Kidney (tissue), 14 donors: ENCODE data around the gene SLC44A4. TPM values are rescaled to one million over a fixed set of nuclear protein-coding genes. Genes with fewer than 3 reads are reported as not detected.

Experiments
- DNase-seq, 5 donors: peaks; one replicate each; pipeline ENCODE4 v3.0.0-alpha.2; 2013 to 2020
- FAIRE-seq: peaks from 2 replicates; lab custom pipeline; 2012; peaks lifted over from hg19 to GRCh38; lab: Jason Lieb, UNC
- H3K27ac ChIP-seq, 2 donors: one replicate each; pipeline ENCODE4 v1.7.0; 2013; ENCODE audit warnings: low read depth in 2 of 2, low read length in 2 of 2, inconsistent platforms in 1 of 2
- H3K27me3 ChIP-seq: one replicate; pipeline ENCODE4 v1.7.1; 2013; ENCODE audit warnings: low read length, inconsistent platforms; ENCODE audit not compliant: control insufficient read depth, insufficient read depth
- H3K36me3 ChIP-seq, 3 donors: one replicate each; pipeline versions ENCODE4 v1.7.0 to v1.7.1; 2013; ENCODE audit warnings: low read length in 3 of 3, control low read depth in 1 of 3, inconsistent platforms in 1 of 3; ENCODE audit not compliant: insufficient read depth in 3 of 3, control insufficient read depth in 2 of 3
- H3K4me1 ChIP-seq, 3 donors: one replicate each; pipeline versions ENCODE4 v1.7.0 to v1.7.1; 2013; ENCODE audit warnings: low read length in 3 of 3, inconsistent platforms in 1 of 3, low read depth in 1 of 3; ENCODE audit not compliant: control insufficient read depth in 2 of 3, insufficient read depth in 2 of 3
- H3K4me3 ChIP-seq, 3 donors: one replicate each; pipeline versions ENCODE4 v1.7.0 to v1.8.1; 2013; ENCODE audit warnings: low read length in 3 of 3, control low read depth in 1 of 3, inconsistent platforms in 1 of 3
- H3K9ac ChIP-seq, 3 donors: one replicate each; pipeline versions ENCODE4 v1.7.0 to v1.7.1; 2013; ENCODE audit warnings: low read length in 3 of 3, control low read depth in 1 of 3, inconsistent platforms in 1 of 3
- H3K9me3 ChIP-seq, 3 donors: one replicate each; pipeline versions ENCODE4 v1.7.0 to v1.7.1; 2013; ENCODE audit warnings: low read length in 3 of 3, control low read depth in 1 of 3, inconsistent platforms in 1 of 3; ENCODE audit not compliant: control insufficient read depth in 2 of 3, insufficient read depth in 1 of 3
- intact Hi-C: fragments of 100-400 bp; cut with DNase I; formaldehyde crosslinking; loops from one replicate; pipeline ENCODE4 v1.11.1; 2022
- polyA plus RNA-seq: library from polyadenylated mRNA; stranded (reverse); fragments of 350-450 nt; fragmentation: Illumina TruSeq; extraction: RNeasy Lipid Tissue Mini Kit (QIAGEN cat#74804); gene quantifications from one replicate; pipeline ENCODE4 v1.2.3, GENCODE V29; 2014; ENCODE audit warnings: low read depth, low replicate concordance; ENCODE audit not compliant: insufficient read depth
- total RNA-seq: library from RNA; stranded (reverse); fragmentation: NEBNext Ultra II Directional; extraction: Animal tissue kit (Norgen Biotek cat#: 25700); gene quantifications from one replicate; pipeline ENCODE4 v1.2.1, GENCODE V29; 2021
- TF ChIP-seq, protein P1 (sequence below): IDR thresholded peaks from 3 replicates; pipeline ENCODE4 v1.5.1; 2012; ENCODE audit warnings: mild to moderate bottlenecking, moderate library complexity, borderline replicate concordance; ENCODE audit not compliant: insufficient read depth; ENCODE audit errors: extremely low read depth
- donor health status: control.
- donor health status: control.
- donor health status: control.
- donor health status: control.
- donor health status: control.
- donor health status: DM: yes; HTN: yes; CAD: no.
- donor health status: Normal renal cell carcinoma (clear cell type).

SLC44A4 gene
- total and polyA plus RNA-seq, 2 donors from 2014 or later, result 37.4 to 137 TPM

DNA sequence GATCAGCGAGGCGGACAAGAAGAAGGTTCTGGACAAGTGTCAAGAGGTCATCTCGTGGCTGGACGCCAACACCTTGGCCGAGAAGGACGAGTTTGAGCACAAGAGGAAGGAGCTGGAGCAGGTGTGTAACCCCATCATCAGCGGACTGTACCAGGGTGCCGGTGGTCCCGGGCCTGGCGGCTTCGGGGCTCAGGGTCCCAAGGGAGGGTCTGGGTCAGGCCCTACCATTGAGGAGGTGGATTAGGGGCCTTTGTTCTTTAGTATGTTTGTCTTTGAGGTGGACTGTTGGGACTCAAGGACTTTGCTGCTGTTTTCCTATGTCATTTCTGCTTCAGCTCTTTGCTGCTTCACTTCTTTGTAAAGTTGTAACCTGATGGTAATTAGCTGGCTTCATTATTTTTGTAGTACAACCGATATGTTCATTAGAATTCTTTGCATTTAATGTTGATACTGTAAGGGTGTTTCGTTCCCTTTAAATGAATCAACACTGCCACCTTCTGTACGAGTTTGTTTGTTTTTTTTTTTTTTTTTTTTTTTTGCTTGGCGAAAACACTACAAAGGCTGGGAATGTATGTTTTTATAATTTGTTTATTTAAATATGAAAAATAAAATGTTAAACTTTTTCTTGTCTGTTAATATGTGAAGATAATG, 49.0 kb downstream of the SLC44A4 start:
- peaks cover 5 to 12% (median 5%) of the 10 kb centered on the region in 3 donors for H3K4me1 ChIP-seq
- peak overlapping the region; percentile 80 to 100 (median 83) for H3K9ac ChIP-seq
- TF ChIP-seq, protein P1, sequence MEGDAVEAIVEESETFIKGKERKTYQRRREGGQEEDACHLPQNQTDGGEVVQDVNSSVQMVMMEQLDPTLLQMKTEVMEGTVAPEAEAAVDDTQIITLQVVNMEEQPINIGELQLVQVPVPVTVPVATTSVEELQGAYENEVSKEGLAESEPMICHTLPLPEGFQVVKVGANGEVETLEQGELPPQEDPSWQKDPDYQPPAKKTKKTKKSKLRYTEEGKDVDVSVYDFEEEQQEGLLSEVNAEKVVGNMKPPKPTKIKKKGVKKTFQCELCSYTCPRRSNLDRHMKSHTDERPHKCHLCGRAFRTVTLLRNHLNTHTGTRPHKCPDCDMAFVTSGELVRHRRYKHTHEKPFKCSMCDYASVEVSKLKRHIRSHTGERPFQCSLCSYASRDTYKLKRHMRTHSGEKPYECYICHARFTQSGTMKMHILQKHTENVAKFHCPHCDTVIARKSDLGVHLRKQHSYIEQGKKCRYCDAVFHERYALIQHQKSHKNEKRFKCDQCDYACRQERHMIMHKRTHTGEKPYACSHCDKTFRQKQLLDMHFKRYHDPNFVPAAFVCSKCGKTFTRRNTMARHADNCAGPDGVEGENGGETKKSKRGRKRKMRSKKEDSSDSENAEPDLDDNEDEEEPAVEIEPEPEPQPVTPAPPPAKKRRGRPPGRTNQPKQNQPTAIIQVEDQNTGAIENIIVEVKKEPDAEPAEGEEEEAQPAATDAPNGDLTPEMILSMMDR, result peak; percentile 13
- DNase-seq (peak in 3 of 5 donors; percentile 74 to 87 (median 83)), FAIRE-seq (peak; percentile 50)
- intact Hi-C loops, result no loop called here
- no peaks in the 10 kb centered on the region for H3K27me3 ChIP-seq
- H3K4me3 ChIP-seq, result peak overlapping the region; percentile 84 to 96 (median 94)
- peak overlapping the region; percentile 89 to 94 for H3K27ac ChIP-seq
- no peaks in the 10 kb centered on the region for H3K36me3 ChIP-seq
- no peaks in the 10 kb centered on the region for H3K9me3 ChIP-seq

DNA sequence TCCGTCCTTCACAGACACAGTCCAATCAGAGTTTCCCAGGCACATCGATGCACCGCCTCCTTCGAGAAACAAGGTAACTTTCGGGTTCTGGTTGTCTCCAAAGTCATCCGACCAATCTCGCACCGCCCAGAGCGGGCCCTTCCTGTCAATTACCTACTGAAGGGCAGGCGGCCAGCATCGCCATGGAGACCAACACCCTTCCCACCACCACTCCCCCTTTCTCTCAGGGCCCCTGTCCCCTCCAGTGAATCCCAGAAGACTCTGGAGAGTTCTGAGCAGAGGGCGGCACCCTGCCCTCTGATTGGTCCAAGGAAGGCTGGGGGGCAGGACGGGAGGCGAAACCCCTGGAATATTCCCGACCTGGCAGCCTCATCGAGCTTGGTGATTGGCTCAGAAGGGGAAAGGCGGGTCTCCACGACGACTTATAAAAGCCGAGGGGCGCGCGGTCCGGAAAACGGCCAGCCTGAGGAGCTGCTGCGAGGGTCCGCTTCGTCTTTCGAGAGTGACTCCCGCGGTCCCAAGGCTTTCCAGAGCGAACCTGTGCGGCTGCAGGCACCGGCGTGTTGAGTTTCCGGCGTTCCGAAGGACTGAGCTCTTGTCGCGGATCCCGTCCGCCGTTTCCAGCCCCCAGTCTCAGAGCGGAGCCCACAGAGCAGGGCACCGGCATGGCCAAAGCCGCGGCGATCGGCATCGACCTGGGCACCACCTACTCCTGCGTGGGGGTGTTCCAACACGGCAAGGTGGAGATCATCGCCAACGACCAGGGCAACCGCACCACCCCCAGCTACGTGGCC, 51.3 kb downstream of the SLC44A4 start, which contains the start of gene HSPA1B:
Gene HSPA1B, plus strand, starts transcription at position 453 of the 794 bp plus-strand sequence. Its CDS starts 213 bp downstream, at position 666.
- Histone ChIP-seq H3K4me1 (peaks cover 5 to 17% (median 7%) of the 10 kb centered on the region in 3 donors), H3K9ac (peak within 1 kb of the TSS; percentile 74 to 100 (median 100)), H3K9me3 (no peaks in the 10 kb centered on the region), H3K27ac (peak within 1 kb of the TSS; percentile 99 to 100), H3K4me3 (peak within 1 kb of the TSS; percentile 76 to 79 (median 78)), H3K36me3 (no peaks in the 10 kb centered on the region), H3K27me3 (no peaks in the 10 kb centered on the region)
- DNase-seq (peak; percentile 100), FAIRE-seq (peak; percentile 96)
- intact Hi-C loops, result no loop called here
- TF ChIP-seq, protein P1, result no peak

DNA sequence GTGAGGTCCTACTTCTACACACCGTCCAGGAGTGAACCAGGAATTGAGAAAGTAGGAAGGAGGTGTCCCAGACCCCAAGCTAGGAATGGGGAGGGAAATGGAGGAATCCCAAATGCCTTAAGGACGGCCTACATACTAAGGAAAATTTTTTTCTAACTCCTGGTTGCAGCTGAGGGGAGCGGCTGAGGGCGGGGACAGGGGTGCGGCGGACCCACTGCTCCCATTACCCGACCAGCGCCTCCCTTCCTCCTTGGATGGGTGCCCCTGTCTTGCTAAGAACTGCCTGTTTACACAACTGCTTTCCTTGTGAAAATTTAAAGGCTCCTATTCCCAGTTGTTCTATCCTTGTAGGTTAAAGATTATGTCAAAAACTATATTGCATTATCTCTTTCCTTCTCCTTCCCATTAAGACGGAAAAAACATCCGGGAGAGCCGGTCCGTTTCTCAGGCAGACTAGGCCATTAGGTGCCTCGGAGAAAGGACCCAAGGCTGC, 52.0 kb downstream of the SLC44A4 start:
- Histone ChIP-seq H3K4me1 (peaks cover 5 to 17% (median 7%) of the 10 kb centered on the region in 3 donors), H3K27ac (peak overlapping the region; percentile 99 to 100), H3K4me3 (peak overlapping the region; percentile 69 to 76 (median 76)), H3K36me3 (no peaks in the 10 kb centered on the region), H3K9me3 (no peaks in the 10 kb centered on the region), H3K27me3 (no peaks in the 10 kb centered on the region), H3K9ac (peak overlapping the region; percentile 74 to 100 (median 100))
- intact Hi-C loops, result no loop called here
- DNase-seq (peak in 4 of 5 donors; percentile 81 to 97 (median 90)), FAIRE-seq (no peak)
- TF ChIP-seq, protein P1, result no peak
